Endometrial microvascular endothelial cells (primary cell): ENCODE data around the gene MALRD1. TPM values are rescaled to one million over a fixed set of nuclear protein-coding genes. Genes with fewer than 3 reads are reported as not detected.
"Not testable (repeated sequence)": the region's sequence is repeated elsewhere in the genome, so short reads cannot be mapped to it uniquely, and the experiment has no call there.

Experiments
- in situ Hi-C: cut with HindIII; loops from 2 replicates; pipeline ENCODE4 v1.10.0; 2017; ENCODE audit warnings: low sequenced_read_pairs, low pct_unique_long_range_greater_than_20kb; ENCODE audit errors: inconsistent ontology term
- total RNA-seq: library from RNA; depleted of rRNA; stranded (reverse); fragments of >200 nt; gene quantifications from one replicate; pipeline ENCODE4 v1.2.3, GENCODE V29; 2015; ENCODE audit errors: inconsistent ontology term

Gene MALRD1
- total RNA-seq, 1 donor from 2014 or later: not detected

GRCh38 chr10:19710600-19710999 lies 662.0 kb downstream of the MALRD1 start:
- in situ Hi-C loops: no loop called here

GRCh38 chr10:19713159-19713558 lies 664.6 kb downstream of the MALRD1 start:
- in situ Hi-C loops: no loop called here

GRCh38 chr10:19713800-19714525 lies 665.4 kb downstream of the MALRD1 start:
- in situ Hi-C loops: no loop called here

GRCh38 chr10:19719284-19719683 lies 670.7 kb downstream of the MALRD1 start:
- in situ Hi-C loops: no loop called here

- in situ Hi-C loops: no loop called here
These were observed 675.7 kb downstream of the MALRD1 start for GRCh38 chr10:19724287-19724686.

GRCh38 chr10:19728376-19728775 lies 679.8 kb downstream of the MALRD1 start:
- in situ Hi-C loops: no loop called here

- in situ Hi-C loops: no loop called here
These were observed 680.4 kb downstream of the MALRD1 start for GRCh38 chr10:19728964-19729363.

GRCh38 chr10:19730167-19730906 lies 681.7 kb downstream of the MALRD1 start:
- in situ Hi-C loops: no loop called here

GRCh38 chr10:19730907-19731217 lies 682.3 kb downstream of the MALRD1 start:
- in situ Hi-C loops: no loop called here

- in situ Hi-C loops: no loop called here
These were observed 683.0 kb downstream of the MALRD1 start for GRCh38 chr10:19731560-19731959.

GRCh38 chr10:19738440-19738839 lies 689.8 kb downstream of the MALRD1 start:
- in situ Hi-C loops: no loop called here

- in situ Hi-C loops: not testable (repeated sequence)
These were observed 690.6 kb downstream of the MALRD1 start for GRCh38 chr10:19739232-19739631.

GRCh38 chr10:19742144-19742543 lies 693.5 kb downstream of the MALRD1 start:
- in situ Hi-C loops: not testable (repeated sequence)

GRCh38 chr10:19745672-19746071 lies 697.1 kb downstream of the MALRD1 start:
- in situ Hi-C loops: no loop called here

GRCh38 chr10:19749185-19749729 lies 700.7 kb downstream of the MALRD1 start:
- in situ Hi-C loops: no loop called here

- in situ Hi-C loops: no loop called here
These were observed 702.4 kb downstream of the MALRD1 start for GRCh38 chr10:19750972-19751371.

GRCh38 chr10:19756919-19757318 lies 708.3 kb downstream of the MALRD1 start:
- in situ Hi-C loops: no loop called here

- in situ Hi-C loops: no loop called here
These were observed 713.4 kb downstream of the MALRD1 start for GRCh38 chr10:19762026-19762425.

- in situ Hi-C loops: no loop called here
These were observed 715.5 kb downstream of the MALRD1 start for GRCh38 chr10:19764111-19764510.

- in situ Hi-C loops: no loop called here
These were observed 719.3 kb downstream of the MALRD1 start for GRCh38 chr10:19767876-19768275.
